OCI-LY1 (cell line): Measurements from ENCODE around the gene DIAPH1.

ENCODE experiments used
- H2AFZ ChIP-seq: fragments of 200-600 bp; sonication (generic), shearing (Covaris generic); 2 replicates; pipeline ENCODE4 v1.6.0; 2014; ENCODE audit warnings: antibody characterized with exemption, mild to moderate bottlenecking, low read length
- H3F3A ChIP-seq: fragments of 200-600 bp; sonication (generic), shearing (Covaris generic); 2 replicates; pipeline ENCODE4 v1.6.0; 2014; ENCODE audit warnings: mild to moderate bottlenecking, antibody characterized with exemption, low read length, moderate library complexity; ENCODE audit not compliant: insufficient read depth
- H3K27ac ChIP-seq: fragments of 200-600 bp; sonication (generic); 2 replicates; pipeline ENCODE4 v1.5.1; 2014; ENCODE audit warnings: low read length, mixed run types, mild to moderate bottlenecking, low read depth; ENCODE audit not compliant: poor library complexity, severe bottlenecking
- H3K27me3 ChIP-seq: fragments of 200-600 bp; sonication (generic); 2 replicates; pipeline ENCODE4 v1.6.0; 2014; ENCODE audit warnings: antibody characterized with exemption, mild to moderate bottlenecking, low read length, moderate library complexity; ENCODE audit not compliant: insufficient read depth
- H3K36me3 ChIP-seq: fragments of 200-600 bp; sonication (generic); 2 replicates; pipeline ENCODE4 v1.6.1; 2014; ENCODE audit warnings: mild to moderate bottlenecking, antibody characterized with exemption, low read length, moderate library complexity, mixed read lengths; ENCODE audit not compliant: insufficient read depth
- H3K4me1 ChIP-seq: fragments of 200-600 bp; sonication (generic); 2 replicates; pipeline ENCODE4 v1.5.1; 2014; ENCODE audit warnings: mild to moderate bottlenecking, low read length, moderate library complexity; ENCODE audit not compliant: insufficient read depth, severe bottlenecking
- H3K4me2 ChIP-seq: fragments of 200-600 bp; sonication (generic), shearing (Covaris generic); 2 replicates; pipeline ENCODE4 v1.6.1; 2014; ENCODE audit warnings: low read length
- H3K4me3 ChIP-seq: fragments of 200-600 bp; sonication (generic); 2 replicates; pipeline ENCODE4 v1.5.1; 2014; ENCODE audit warnings: low read length, low read depth, mild to moderate bottlenecking, mixed read lengths; ENCODE audit not compliant: poor library complexity, severe bottlenecking
- H3K79me2 ChIP-seq: fragments of 200-600 bp; shearing (Covaris generic); 2 replicates; pipeline ENCODE4 v1.6.1; 2016; ENCODE audit warnings: mixed run types, low read length, mixed read lengths; ENCODE audit not compliant: insufficient read depth
- H3K9ac ChIP-seq: fragments of 200-600 bp; sonication (generic), shearing (Covaris generic); 2 replicates; pipeline ENCODE4 v1.6.1; 2014; ENCODE audit warnings: mild to moderate bottlenecking, low read length, mixed read lengths
- H3K9me2 ChIP-seq: fragments of 200-600 bp; sonication (generic), shearing (Covaris generic); 2 replicates; pipeline ENCODE4 v1.6.1; 2014; ENCODE audit warnings: low read depth, mild to moderate bottlenecking, low read length, mixed read lengths
- H3K9me3 ChIP-seq: fragments of 200-600 bp; shearing (Covaris generic); 2 replicates; pipeline ENCODE4 v1.6.1; 2014; ENCODE audit warnings: low read length, mixed read lengths
- H4K20me1 ChIP-seq: fragments of 200-600 bp; sonication (generic), shearing (Covaris generic); 2 replicates; pipeline ENCODE4 v1.6.0; 2016; ENCODE audit warnings: mild to moderate bottlenecking, low read length; ENCODE audit not compliant: insufficient read depth
- CTCF ChIP-seq: fragments of 200-600 bp; sonication (generic), shearing (Covaris generic); IDR thresholded peaks from 2 replicates; pipeline ENCODE4 v1.5.1; 2017; ENCODE audit warnings: mild to moderate bottlenecking, antibody characterized with exemption, low read length, moderate library complexity, mixed read lengths
- EZH2 ChIP-seq: fragments of 200-600 bp; sonication (generic), shearing (Covaris generic); IDR thresholded peaks from 2 replicates; pipeline ENCODE4 v1.8.0; 2017; ENCODE audit warnings: borderline replicate concordance, mixed run types, mild to moderate bottlenecking, antibody characterized with exemption, low read length, moderate library complexity, mixed read lengths

Gene DIAPH1

GRCh38 chr5:141618030-141618803, 583 bp downstream of the DIAPH1 start:
- H4K20me1 ChIP-seq: no peaks in the 10 kb centered on the region
- no peaks in the 10 kb centered on the region for H3K9me2 ChIP-seq
- peak overlapping the region; percentile 75 for H3K4me3 ChIP-seq
- H3K27ac ChIP-seq: no peak overlapping the region
- H3F3A ChIP-seq: no peaks in the 10 kb centered on the region
- no peak overlapping the region for H2AFZ ChIP-seq
- no peaks in the 10 kb centered on the region for H3K27me3 ChIP-seq
- H3K4me1 ChIP-seq: peaks cover 31% of the 10 kb centered on the region
- H3K4me2 ChIP-seq: peak overlapping the region; percentile 83
- H3K79me2 ChIP-seq: peaks cover 11% of the 10 kb centered on the region; the same call in 1 of the 2 replicates
- H3K36me3 ChIP-seq: peaks cover 38% of the 10 kb centered on the region
- no peaks in the 10 kb centered on the region for H3K9me3 ChIP-seq
- H3K9ac ChIP-seq: peak overlapping the region; percentile 83
- TF ChIP-seq CTCF (no peak), EZH2 (no peak)

GRCh38 chr5:141617682-141618029, 1.1 kb downstream of the DIAPH1 start:
- Histone ChIP-seq H3K4me2 (peak overlapping the region; percentile 83), H3K9me2 (no peaks in the 10 kb centered on the region), H3K27me3 (no peaks in the 10 kb centered on the region), H3K27ac (no peak overlapping the region), H3K36me3 (peaks cover 34% of the 10 kb centered on the region), H3K9me3 (no peaks in the 10 kb centered on the region), H3K79me2 (peaks cover 17% of the 10 kb centered on the region; the same call in 1 of the 2 replicates), H3K9ac (peak overlapping the region; percentile 83), H3K4me3 (peak overlapping the region; percentile 75), H2AFZ (no peak overlapping the region), H4K20me1 (no peaks in the 10 kb centered on the region), H3F3A (no peaks in the 10 kb centered on the region), H3K4me1 (peaks cover 31% of the 10 kb centered on the region)
- TF ChIP-seq CTCF: no peak
- no peak for TF ChIP-seq EZH2

GRCh38 chr5:141617128-141617527, 1.7 kb downstream of the DIAPH1 start:
- H2AFZ ChIP-seq: no peak overlapping the region
- no peaks in the 10 kb centered on the region for H3K27me3 ChIP-seq
- H3K4me1 ChIP-seq: peaks cover 31% of the 10 kb centered on the region
- peak overlapping the region; percentile 75 for H3K4me3 ChIP-seq
- H3K9me2 ChIP-seq: no peaks in the 10 kb centered on the region
- H3K36me3 ChIP-seq: peaks cover 34% of the 10 kb centered on the region
- H3K79me2 ChIP-seq: peaks cover 20% of the 10 kb centered on the region; the same call in 1 of the 2 replicates
- TF ChIP-seq CTCF (no peak), EZH2 (no peak)
- peak overlapping the region; percentile 83 for H3K4me2 ChIP-seq
- peak overlapping the region; percentile 83; the same call in 1 of the 2 replicates for H3K9ac ChIP-seq
- H4K20me1 ChIP-seq: no peaks in the 10 kb centered on the region
- no peak overlapping the region for H3K27ac ChIP-seq
- no peaks in the 10 kb centered on the region for H3K9me3 ChIP-seq
- H3F3A ChIP-seq: no peaks in the 10 kb centered on the region
